Peyer's patch (tissue), 4 donors: ENCODE data around the gene PHRF1. TPM values are rescaled to one million over a fixed set of nuclear protein-coding genes. Genes with fewer than 3 reads are reported as not detected.

Experiments
- DNase-seq, 3 donors: peaks; one replicate each; pipeline ENCODE4 v3.0.0-alpha.2; 2017 to 2019
- H3K27ac ChIP-seq, 4 donors: fragments of 200-600 bp; sonication (generic); one replicate each; pipeline ENCODE4 v1.5.1; 2016 to 2019
- H3K27me3 ChIP-seq, 2 donors: fragments of 200-600 bp; sonication (generic); one replicate each; pipeline ENCODE4 v1.5.1; 2019
- H3K36me3 ChIP-seq, 3 donors: fragments of 200-600 bp; sonication (generic); one replicate each; pipeline ENCODE4 v1.5.1; 2016 to 2019
- H3K4me1 ChIP-seq, 4 donors: fragments of 200-600 bp; sonication (generic); one replicate each; pipeline ENCODE4 v1.5.1; 2016 to 2019
- H3K4me3 ChIP-seq, 4 donors: fragments of 200-600 bp; sonication (generic); 1 replicate in 3 of 4; 2 replicates in 1 of 4; pipeline ENCODE4 v1.5.1; 2016 to 2019; ENCODE audit warnings: mild to moderate bottlenecking in 1 of 4
- H3K9me3 ChIP-seq, 4 donors: fragments of 200-600 bp; sonication (generic); one replicate each; pipeline ENCODE4 v1.5.1; 2016 to 2019; ENCODE audit warnings: mild to moderate bottlenecking in 1 of 4
- POLR2A ChIP-seq, 2 donors: fragments of 450-650 bp; IDR thresholded peaks; one replicate each; pipeline ENCODE4 v1.5.1; 2017; ENCODE audit warnings: antibody characterized with exemption in 2 of 2, mild to moderate bottlenecking in 2 of 2, moderate library complexity in 2 of 2
- total RNA-seq, 4 donors: library from RNA; depleted of rRNA; stranded (reverse); fragments of >200 nt; gene quantifications; one replicate each; pipeline ENCODE4 v1.1.0, GENCODE V29; 2016
- TF ChIP-seq, protein P1 (sequence below), 6 experiments: fragments of 450-650 bp in 4 of 6; fragments of 200-600 bp in 2 of 6; sonication (generic) in 1 of 6; IDR thresholded peaks; one replicate each; pipeline ENCODE4 v1.5.1; 2017 to 2019; ENCODE audit warnings: antibody characterized with exemption in 6 of 6, mild to moderate bottlenecking in 3 of 6, moderate library complexity in 1 of 6

Gene PHRF1
- total RNA-seq, 4 donors from 2014 or later, result 48.4 to 88.0 (median 57.8) TPM

- no peak overlapping the region for H3K4me3 ChIP-seq
- peaks cover 0 to 9% of the 10 kb centered on the region in 2 donors for H3K27me3 ChIP-seq
- H3K27ac ChIP-seq, result no peak overlapping the region
- TF ChIP-seq, protein P1, sequence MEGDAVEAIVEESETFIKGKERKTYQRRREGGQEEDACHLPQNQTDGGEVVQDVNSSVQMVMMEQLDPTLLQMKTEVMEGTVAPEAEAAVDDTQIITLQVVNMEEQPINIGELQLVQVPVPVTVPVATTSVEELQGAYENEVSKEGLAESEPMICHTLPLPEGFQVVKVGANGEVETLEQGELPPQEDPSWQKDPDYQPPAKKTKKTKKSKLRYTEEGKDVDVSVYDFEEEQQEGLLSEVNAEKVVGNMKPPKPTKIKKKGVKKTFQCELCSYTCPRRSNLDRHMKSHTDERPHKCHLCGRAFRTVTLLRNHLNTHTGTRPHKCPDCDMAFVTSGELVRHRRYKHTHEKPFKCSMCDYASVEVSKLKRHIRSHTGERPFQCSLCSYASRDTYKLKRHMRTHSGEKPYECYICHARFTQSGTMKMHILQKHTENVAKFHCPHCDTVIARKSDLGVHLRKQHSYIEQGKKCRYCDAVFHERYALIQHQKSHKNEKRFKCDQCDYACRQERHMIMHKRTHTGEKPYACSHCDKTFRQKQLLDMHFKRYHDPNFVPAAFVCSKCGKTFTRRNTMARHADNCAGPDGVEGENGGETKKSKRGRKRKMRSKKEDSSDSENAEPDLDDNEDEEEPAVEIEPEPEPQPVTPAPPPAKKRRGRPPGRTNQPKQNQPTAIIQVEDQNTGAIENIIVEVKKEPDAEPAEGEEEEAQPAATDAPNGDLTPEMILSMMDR (IDR thresholded peaks at IDR 0.05), result no peak
- TF ChIP-seq POLR2A (IDR thresholded peaks at IDR 0.05), result no peak
- peaks cover 0 to 20% (median 17%) of the 10 kb centered on the region in 4 donors for H3K4me1 ChIP-seq
- no peak for DNase-seq
- no peaks in the 10 kb centered on the region for H3K9me3 ChIP-seq
- no peaks in the 10 kb centered on the region for H3K36me3 ChIP-seq
These were observed 25.1 kb upstream of the PHRF1 start for GRCh38 chr11:551131-551530.

DNA sequence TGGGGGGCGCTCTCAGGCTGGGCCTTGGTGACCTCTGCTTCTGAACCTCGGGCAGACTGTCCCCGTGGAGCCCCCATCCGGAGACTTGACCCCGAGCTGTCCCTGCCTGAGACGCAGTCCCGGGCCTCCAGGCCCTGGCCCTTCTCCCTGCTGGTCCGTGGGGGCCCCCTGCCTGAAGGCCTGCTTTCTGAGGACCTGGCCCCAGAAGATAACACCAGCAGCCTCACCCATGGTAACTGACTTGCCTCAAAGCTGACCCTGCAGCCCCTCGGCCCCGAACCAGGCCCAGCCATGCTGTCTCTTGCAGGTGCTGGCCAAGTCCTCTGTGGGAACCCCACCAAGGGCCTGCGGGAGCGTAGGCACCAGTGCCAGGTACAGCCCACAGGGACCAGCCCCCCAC lies 24.7 kb upstream of the PHRF1 start:
- Histone ChIP-seq H3K9me3 (no peaks in the 10 kb centered on the region), H3K27me3 (peaks cover 0 to 9% of the 10 kb centered on the region in 2 donors), H3K4me1 (peaks cover 0 to 20% (median 18%) of the 10 kb centered on the region in 4 donors), H3K4me3 (no peak overlapping the region), H3K36me3 (no peaks in the 10 kb centered on the region), H3K27ac (no peak overlapping the region)
- no peak for DNase-seq
- TF ChIP-seq, protein P1 (IDR thresholded peaks at IDR 0.05), result no peak
- TF ChIP-seq POLR2A (IDR thresholded peaks at IDR 0.05), result no peak

DNA sequence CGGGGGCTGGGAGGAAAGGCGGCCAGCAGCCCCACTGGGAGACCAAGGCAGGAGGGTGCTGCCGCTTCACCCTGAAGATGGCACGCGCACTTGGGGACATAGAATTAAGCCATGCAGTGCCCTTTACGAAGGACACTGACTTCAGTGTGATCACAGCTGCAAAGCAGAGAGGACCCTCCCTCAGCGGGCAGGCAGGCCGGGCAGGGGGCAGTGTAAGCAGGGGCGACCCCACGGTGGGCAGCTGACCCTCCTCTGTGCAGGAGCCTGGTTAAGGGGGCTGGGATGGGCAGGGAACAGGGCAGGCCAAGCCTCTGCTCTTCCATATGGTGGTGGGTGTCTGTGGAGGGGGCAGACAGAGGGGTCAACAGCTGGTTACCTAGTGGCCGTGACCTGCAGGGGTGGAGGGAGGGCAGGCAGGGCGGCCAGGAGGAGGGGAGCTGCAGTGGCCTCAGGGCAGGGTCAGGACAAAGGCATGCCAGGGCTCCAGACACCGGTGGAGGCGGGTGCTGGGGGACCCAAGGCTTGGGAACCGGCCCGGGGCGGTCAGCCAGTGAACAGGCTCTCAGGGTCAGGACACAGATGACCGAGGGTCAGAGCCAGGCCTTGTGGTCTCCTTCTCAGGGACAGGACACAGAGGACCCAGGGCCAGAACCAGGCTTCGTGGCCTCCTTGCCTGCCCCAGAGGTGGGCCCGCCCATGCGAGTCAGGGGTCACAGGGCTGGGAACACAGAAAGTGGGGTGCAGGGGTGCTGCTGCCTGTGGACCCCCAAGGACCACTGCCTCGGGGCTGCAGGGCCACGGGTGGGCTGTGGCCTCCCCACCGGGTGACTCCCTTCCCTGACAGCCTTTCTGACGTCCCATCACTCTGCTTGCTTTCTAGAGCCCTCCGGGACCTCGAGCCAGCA lies 22.9 kb upstream of the PHRF1 start:
- Histone ChIP-seq H3K4me1 (peaks cover 0 to 20% (median 18%) of the 10 kb centered on the region in 4 donors), H3K27ac (no peak overlapping the region), H3K4me3 (no peak overlapping the region), H3K9me3 (no peaks in the 10 kb centered on the region), H3K27me3 (peaks cover 0 to 9% of the 10 kb centered on the region in 2 donors), H3K36me3 (no peaks in the 10 kb centered on the region)
- no peak for DNase-seq
- TF ChIP-seq, protein P1 (IDR thresholded peaks at IDR 0.05), result no peak
- no peak for TF ChIP-seq POLR2A (IDR thresholded peaks at IDR 0.05)

DNA sequence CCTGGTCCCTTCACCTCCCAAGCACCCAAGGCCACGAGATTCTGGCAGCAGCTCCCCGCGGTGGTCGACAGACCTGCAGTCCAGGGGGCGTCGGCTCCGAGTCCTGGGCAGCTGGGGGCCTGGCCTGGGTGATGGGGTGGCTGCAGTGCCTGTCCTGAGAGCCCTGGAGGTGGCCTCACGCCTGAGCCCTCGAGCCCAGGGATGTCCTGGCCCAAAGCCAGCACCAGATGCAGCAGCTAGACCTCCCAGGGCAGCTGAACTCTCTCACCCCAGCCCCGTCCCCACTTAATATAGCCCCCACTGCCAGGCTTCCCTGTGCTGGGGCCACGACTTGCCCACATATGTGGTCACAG lies 22.3 kb upstream of the PHRF1 start:
- DNase-seq, result no peak
- no peaks in the 10 kb centered on the region for H3K9me3 ChIP-seq
- H3K36me3 ChIP-seq, result no peaks in the 10 kb centered on the region
- peak overlapping the region in 1 of 4 donors; percentile 50 for H3K4me3 ChIP-seq
- H3K4me1 ChIP-seq, result peaks cover 0 to 20% (median 18%) of the 10 kb centered on the region in 4 donors
- no peak overlapping the region for H3K27ac ChIP-seq
- TF ChIP-seq POLR2A (IDR thresholded peaks at IDR 0.05), result no peak
- TF ChIP-seq, protein P1 (IDR thresholded peaks at IDR 0.05), result no peak
- peaks cover 0 to 9% of the 10 kb centered on the region in 2 donors for H3K27me3 ChIP-seq

GRCh38 chr11:554428-555226 lies 21.6 kb upstream of the PHRF1 start:
- Histone ChIP-seq H3K36me3 (no peaks in the 10 kb centered on the region), H3K27ac (peak overlapping the region in 1 of 4 donors; percentile 49), H3K4me3 (peak overlapping the region; percentile 31 to 50 (median 50)), H3K9me3 (no peaks in the 10 kb centered on the region), H3K27me3 (peaks cover 0 to 9% of the 10 kb centered on the region in 2 donors), H3K4me1 (peaks cover 0 to 26% (median 18%) of the 10 kb centered on the region in 4 donors)
- TF ChIP-seq, protein P1 (IDR thresholded peaks at IDR 0.05), result peak; percentile 44 to 75 (median 70)
- no peak for TF ChIP-seq POLR2A (IDR thresholded peaks at IDR 0.05)
- DNase-seq, result peak; percentile 74 to 89 (median 84)
